Stimulated activated effector memory CD8-positive, alpha-beta T cell treated with anti-CD3 and anti-CD28 coated beads, Interleukin-12 subunit alpha, Interleukin-12 subunit beta, amount 100 ng/mL, for 72 hours (primary cell): ENCODE data around the gene BRMS1.
"Not testable (repeated sequence)": the region's sequence is repeated elsewhere in the genome, so short reads cannot be mapped to it uniquely, and the experiment has no call there.

Experiments used
- ATAC-seq: fragments of 150-1000 bp; cut with Tn5 transposase; 2 replicates; pipeline ENCODE4 v1.10.0; 2021
- DNase-seq, 2 donors: peaks; one replicate each; pipeline ENCODE4 v3.0.0; 2021 to 2022; ENCODE audit warnings: low spot score in 2 of 2
- H3K27ac Mint-ChIP-seq: one replicate; pipeline ENCODE4 v1.8.0; 2022; ENCODE audit warnings: mild to moderate bottlenecking, mixed read lengths
- H3K36me3 Mint-ChIP-seq: one replicate; pipeline ENCODE4 v1.8.0; 2022; ENCODE audit warnings: mild to moderate bottlenecking, mixed read lengths
- H3K4me1 Mint-ChIP-seq: one replicate; pipeline ENCODE4 v1.8.0; 2022; ENCODE audit warnings: mixed read lengths
- H3K4me3 Mint-ChIP-seq: one replicate; pipeline ENCODE4 v1.8.0; 2022; ENCODE audit warnings: mild to moderate bottlenecking, mixed read lengths
- H3K9me3 Mint-ChIP-seq: one replicate; pipeline ENCODE4 v1.8.0; 2022; ENCODE audit warnings: mixed read lengths

BRMS1 gene

DNA sequence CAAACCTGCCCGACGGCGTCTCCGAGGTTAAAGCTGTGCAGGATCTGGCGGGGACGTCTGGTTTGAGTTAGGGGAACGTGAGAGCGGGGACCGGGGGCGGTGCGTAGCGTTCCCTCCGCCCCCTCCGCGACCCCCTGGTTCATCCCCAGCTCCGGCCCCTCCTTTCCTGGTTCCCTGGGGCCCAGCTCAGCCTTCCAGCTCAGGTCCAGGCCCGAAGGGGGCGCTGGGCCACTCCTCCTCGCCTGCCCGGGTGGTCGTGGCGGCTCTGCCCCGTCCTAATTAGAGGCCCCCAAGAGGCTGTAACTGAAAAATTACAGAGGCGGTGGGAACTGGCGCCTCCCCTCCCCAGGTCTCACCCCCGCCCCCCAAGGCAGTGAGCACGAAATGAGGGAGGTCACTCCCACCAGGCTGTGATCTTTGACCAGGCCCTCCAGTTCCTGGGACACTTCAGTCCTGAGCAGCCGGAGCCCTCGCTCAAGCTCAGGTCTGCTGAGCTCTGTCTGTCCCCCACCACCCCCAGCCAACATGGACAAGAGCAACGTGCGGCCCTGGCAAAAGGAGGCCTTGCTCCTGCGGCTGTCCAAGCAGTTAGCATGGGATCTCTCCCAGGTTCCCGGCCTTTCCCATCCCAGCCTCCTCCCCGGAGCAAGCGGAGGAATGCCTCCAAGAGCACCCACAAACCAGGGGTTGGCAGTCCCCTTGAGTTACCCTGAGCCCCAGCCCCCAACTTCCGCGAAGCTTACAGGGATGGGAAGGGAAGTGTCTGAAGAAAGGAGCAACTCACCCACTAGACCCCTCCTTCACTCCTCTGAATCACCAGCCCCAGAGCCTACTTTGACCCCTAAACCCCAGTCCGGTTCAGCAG, 31.4 kb downstream of the BRMS1 start:
- DNase-seq (no peak), ATAC-seq (no peak)
- Mint-ChIP-seq H3K27ac (peak overlapping the region; percentile 96), H3K4me1 (peaks cover 51% of the 10 kb centered on the region), H3K4me3 (peak overlapping the region; percentile 88), H3K9me3 (no peaks in the 10 kb centered on the region), H3K36me3 (no peaks in the 10 kb centered on the region)

DNA sequence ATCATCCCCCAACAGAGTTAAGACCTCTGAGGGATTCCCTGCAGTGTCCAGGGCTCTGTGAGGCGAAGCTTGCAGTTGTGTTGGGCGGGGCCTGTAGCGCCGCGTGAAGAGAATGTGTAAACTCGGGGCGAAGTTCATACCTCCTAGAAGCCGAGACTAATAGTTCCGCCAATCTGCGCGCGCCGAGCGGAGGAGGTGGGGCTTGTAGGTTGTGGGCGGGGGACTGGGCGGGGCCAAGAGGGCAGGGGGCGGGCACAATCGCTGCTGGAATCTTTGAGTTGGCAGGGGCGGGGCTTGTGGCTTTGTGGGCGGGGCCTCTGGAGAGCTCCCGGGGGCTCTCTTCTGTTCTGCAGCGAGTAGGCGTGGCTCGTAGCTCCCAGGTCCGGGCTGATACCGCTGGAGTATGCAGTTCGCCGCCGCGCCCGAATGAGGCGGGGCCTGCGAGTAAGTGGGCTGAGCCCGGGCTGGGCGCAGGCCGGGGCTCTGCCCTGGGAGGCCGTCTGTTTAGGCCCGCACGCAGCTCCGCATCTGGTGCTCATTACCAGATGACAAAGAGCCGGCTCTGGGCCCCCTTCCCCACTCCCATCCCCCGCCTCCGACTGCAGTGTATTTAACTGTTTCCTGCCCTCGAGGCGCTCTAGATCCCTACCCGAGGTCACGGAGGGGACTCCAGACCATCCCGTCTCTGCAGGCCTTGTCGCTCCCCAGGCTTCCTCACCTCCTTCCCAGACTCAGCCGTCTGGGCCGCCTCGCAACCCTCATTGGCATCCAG, 32.2 kb downstream of the BRMS1 start:
- H3K4me3 Mint-ChIP-seq: peak overlapping the region; percentile 88
- H3K9me3 Mint-ChIP-seq: no peaks in the 10 kb centered on the region
- H3K27ac Mint-ChIP-seq: peak overlapping the region; percentile 96
- no peaks in the 10 kb centered on the region for H3K36me3 Mint-ChIP-seq
- ATAC-seq (peak; percentile 85), DNase-seq (peak; percentile 96 to 99)
- H3K4me1 Mint-ChIP-seq: peaks cover 43% of the 10 kb centered on the region

DNA sequence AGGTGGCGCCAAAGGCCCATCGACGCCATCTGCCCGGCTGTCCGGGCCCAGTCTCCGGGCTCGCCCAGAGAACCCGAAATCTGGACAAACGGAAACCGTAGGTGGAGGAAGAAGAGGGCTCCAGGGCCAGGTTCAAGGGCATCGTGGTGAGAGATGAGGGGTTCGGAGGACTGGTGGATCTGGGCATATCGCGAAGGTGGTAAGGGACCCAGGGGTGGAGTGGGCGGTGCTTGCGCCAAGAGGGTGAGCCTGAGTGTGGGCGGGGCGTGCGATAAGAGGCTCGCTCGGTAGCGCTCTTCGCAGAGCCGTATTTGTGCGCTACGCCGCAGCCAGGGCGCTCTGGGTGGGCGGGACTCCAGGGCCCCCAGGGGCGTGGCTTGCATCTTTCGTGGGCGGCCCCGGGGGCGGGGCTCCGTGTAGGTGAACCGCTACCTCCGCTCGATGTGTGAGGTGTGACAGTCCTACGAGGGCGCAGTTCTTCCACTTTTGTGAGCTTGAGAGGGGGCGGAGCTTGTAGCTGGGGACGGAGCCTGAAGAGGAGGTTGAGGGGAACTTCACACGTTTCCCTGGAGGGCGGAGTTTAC, 32.8 kb downstream of the BRMS1 start:
- ATAC-seq: peak; percentile 85
- Mint-ChIP-seq H3K36me3 (no peaks in the 10 kb centered on the region), H3K4me1 (peaks cover 36% of the 10 kb centered on the region), H3K4me3 (peak overlapping the region; percentile 88), H3K27ac (peak overlapping the region; percentile 96), H3K9me3 (no peaks in the 10 kb centered on the region)
- DNase-seq: peak; percentile 97

DNA sequence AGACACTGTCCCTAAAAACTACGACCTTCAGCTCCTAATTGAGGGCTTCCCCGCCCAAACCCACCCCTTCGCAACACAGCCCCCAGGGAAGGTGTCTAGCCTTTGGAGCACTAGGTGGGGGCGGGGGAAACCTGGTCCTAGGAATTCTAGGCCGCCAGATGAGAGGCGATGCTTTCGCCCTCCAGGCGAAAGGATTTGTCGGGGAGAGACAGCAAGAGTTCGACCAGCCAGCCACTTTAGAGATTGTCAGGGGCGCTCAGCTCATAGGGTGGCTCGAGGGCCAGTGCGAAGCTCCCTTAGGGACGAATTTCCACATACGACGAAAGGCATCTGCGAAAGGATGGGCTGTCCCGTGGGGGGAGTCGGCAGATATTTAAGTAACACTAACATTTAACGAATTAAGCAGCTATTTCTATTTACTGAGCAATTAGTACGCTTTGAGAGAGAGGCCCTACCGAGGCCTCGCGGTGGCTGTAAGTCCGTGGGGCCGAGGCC, 33.4 kb downstream of the BRMS1 start:
- ATAC-seq: no peak
- peaks cover 36% of the 10 kb centered on the region for H3K4me1 Mint-ChIP-seq
- H3K27ac Mint-ChIP-seq: peak overlapping the region; percentile 96
- H3K4me3 Mint-ChIP-seq: peak overlapping the region; percentile 88
- H3K36me3 Mint-ChIP-seq: no peaks in the 10 kb centered on the region
- H3K9me3 Mint-ChIP-seq: no peaks in the 10 kb centered on the region
- DNase-seq: no peak

DNA sequence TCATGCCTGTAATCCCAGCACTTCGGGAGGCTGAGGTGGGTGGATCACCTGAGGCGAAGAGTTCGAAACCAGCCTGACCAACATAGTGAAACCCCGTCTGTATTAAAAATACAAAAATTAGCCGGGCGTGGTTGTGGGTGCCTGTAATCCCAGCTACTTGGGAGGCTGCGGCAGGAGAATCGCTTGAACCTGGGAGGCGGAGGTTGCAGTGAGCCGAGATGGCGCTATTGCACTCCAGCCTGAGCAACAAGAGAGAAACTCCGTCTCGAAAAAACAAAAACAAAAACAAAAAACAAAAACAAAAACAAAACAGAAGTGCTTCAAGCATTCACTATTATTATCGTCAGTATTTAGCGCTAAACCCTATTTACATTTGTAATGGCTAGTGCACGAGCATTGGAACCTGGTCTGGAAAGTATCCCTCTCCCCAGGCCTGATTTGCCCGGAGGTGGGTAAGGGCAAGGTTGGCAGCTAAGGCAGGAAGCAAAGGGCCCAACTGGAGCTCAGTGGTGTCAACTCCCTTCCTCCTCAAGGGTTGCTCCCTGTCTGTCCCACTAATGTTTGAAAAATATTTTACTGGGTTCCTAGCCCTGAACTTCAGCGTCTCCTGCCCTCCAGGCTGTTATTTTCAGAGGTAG, 34.0 kb downstream of the BRMS1 start:
- H3K36me3 Mint-ChIP-seq, H3K27ac Mint-ChIP-seq: not testable (repeated sequence)

DNA sequence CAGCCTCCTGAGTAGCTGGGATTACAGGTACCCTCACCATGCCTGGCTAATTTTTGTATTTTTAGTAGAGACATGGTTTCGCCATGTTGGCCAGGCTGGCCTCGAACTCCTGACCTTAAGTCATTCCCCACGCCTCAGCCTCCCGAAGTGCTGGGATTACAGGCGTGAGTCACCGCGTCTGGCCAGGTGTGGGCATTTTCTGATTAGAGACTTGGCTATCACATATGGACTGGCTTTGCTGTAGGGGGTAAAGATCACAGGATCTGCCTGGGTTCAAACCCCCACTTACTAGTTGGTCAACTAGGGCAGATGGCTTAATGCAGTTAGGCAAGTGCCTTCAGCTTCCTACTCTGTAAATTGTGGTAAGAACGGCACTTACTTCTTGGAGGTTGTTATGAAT, 34.6 kb downstream of the BRMS1 start:
- Mint-ChIP-seq H3K4me1 (peaks cover 27% of the 10 kb centered on the region), H3K9me3 (no peaks in the 10 kb centered on the region), H3K4me3 (no peak overlapping the region), H3K27ac (no peak overlapping the region), H3K36me3 (no peaks in the 10 kb centered on the region)
- DNase-seq (no peak), ATAC-seq (no peak)

More for the DNA sequence above, 34.0 kb downstream of the BRMS1 start:
- not testable (repeated sequence) for DNase-seq, H3K9me3 Mint-ChIP-seq, ATAC-seq
- peaks cover 33% of the 10 kb centered on the region for H3K4me1 Mint-ChIP-seq
- H3K4me3 Mint-ChIP-seq: peak overlapping the region; percentile 88

DNA sequence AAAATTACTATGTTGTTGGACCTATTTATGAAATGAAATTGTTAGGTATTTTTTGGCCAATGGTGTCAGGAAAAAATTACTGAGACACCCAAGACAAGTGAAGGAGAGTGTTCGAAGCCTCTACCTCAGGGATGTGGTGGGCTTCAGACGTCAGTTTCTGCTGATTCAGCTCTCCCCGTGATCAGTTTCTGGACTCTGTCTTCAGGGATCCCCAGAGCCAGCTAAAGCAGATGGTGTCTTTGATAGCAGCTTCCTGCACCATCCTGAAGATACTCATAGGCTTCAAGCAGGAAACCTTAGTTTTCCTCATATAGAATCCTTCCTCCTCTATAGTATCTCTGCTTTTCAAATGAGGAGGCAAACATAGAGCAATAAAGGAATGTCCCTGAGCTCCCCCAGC, 35.4 kb downstream of the BRMS1 start:
- DNase-seq (no peak), ATAC-seq (no peak)
- no peak overlapping the region for H3K27ac Mint-ChIP-seq
- no peak overlapping the region for H3K4me3 Mint-ChIP-seq
- H3K9me3 Mint-ChIP-seq: no peaks in the 10 kb centered on the region
- peaks cover 20% of the 10 kb centered on the region for H3K4me1 Mint-ChIP-seq
- no peaks in the 10 kb centered on the region for H3K36me3 Mint-ChIP-seq

DNA sequence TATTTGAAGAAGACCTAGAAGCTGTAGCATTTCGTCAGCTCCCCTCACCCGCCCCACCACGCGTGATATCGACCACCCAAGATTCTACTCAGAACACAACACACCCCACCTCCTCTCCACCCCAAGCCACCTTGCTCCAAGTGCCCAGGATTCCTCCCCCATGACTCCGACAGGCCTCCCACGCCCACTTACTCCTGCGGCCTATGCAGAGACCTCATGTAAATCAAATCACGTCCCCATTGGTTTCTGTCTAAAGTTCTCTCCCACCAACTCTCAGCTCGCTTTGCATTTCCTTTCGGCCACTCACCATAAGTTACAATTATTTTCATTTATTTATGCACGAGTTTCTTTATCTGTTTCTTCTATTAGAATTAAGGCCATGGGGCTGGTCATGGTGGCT, 42.2 kb downstream of the BRMS1 start:
- no peak for DNase-seq
- Mint-ChIP-seq H3K4me1 (no peaks in the 10 kb centered on the region), H3K36me3 (no peaks in the 10 kb centered on the region), H3K9me3 (no peaks in the 10 kb centered on the region), H3K4me3 (no peak overlapping the region), H3K27ac (no peak overlapping the region)
- no peak for ATAC-seq

DNA sequence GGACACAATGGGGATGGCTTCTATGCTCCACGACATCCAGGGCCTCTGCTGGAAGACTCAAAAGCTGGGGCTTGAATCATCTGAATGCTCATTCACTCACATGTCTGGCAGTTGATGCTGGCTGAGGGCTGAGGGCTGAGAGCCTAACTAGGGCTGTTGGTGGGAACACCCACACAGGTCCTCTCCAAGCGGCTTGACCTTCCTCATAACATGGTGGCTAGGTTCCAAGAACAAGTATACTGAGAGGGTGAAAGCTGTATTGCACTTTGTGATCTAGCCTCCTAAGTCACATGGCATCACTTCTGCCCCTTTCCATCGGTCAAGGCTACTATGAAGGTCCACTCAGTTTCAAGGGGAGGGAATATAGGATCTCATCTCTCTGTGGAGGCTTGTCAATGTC, 45.7 kb downstream of the BRMS1 start:
- Mint-ChIP-seq H3K27ac (no peak overlapping the region), H3K4me1 (no peaks in the 10 kb centered on the region), H3K4me3 (no peak overlapping the region), H3K36me3 (no peaks in the 10 kb centered on the region), H3K9me3 (no peaks in the 10 kb centered on the region)
- DNase-seq (no peak), ATAC-seq (no peak)

DNA sequence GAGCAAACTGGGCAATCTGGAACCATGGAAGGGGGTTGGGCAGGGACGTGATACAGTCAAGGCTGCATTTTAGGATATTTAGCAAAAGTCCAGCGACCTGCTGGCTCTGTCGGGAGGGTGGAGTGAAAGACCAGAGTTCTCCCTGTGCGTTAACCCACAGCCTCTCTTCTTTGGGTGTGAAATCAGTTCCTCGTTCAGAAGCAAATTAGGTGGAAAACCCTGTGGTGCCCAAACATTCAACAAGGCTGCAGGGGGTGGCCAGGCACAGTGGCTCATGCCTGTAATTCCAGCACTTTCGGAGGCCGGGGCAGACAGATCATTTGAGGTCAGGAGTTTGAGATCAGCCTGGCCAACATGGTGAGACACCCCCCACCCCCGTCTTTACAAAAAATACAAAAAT, 47.3 kb downstream of the BRMS1 start:
- DNase-seq (no peak), ATAC-seq (no peak)
- H3K27ac Mint-ChIP-seq: no peak overlapping the region
- H3K36me3 Mint-ChIP-seq: no peaks in the 10 kb centered on the region
- peaks cover 9% of the 10 kb centered on the region for H3K4me1 Mint-ChIP-seq
- H3K4me3 Mint-ChIP-seq: no peak overlapping the region
- no peaks in the 10 kb centered on the region for H3K9me3 Mint-ChIP-seq

DNA sequence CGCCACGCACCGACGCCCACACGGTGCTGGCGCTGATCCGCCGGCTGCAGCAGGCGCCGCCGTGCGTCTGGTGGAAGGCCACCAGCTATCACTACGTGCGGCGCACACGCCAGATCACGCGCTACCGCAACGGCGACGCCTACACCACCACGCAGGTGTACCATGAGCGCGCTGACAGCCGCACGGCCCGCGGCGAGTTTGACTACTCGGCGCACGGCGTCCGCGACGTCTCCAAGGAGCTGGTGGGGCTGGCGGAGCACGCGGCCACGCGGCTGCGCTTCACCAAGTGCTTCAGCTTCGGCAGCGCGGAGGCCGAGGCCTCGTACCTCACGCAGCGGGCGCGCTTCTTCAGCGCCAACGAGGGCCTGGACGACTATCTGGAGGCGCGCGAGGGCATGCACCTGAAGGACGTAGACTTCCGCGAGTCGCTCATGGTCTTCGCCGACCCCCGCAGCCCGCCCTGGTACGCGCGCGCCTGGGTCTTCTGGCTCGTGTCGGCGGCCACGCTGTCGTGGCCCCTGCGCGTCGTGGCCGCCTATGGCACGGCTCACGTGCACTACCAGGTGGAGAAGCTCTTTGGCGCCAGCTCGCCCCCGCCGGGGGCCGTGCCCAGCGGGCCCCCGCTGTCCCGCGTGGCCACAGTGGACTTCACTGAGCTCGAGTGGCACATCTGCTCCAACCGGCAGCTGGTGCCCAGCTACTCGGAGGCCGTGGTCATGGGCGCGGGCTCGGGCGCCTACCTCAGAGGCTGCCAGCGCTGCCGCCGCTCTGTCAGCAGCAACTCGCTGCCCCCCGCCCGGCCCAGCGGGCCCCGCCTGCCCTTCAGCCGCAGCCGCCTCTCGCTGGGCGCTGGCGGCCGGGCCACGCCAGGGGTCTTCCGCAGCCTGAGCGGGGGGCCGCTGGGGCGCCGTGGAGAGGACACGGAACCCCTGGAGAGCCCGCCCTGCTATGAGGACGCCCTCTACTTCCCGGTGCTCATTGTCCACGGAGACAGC, 50.0 kb downstream of the BRMS1 start:
- peaks cover 26% of the 10 kb centered on the region for H3K4me1 Mint-ChIP-seq
- no peaks in the 10 kb centered on the region for H3K9me3 Mint-ChIP-seq
- ATAC-seq: no peak
- no peak overlapping the region for H3K4me3 Mint-ChIP-seq
- H3K36me3 Mint-ChIP-seq: no peaks in the 10 kb centered on the region
- H3K27ac Mint-ChIP-seq: no peak overlapping the region
- no peak for DNase-seq

DNA sequence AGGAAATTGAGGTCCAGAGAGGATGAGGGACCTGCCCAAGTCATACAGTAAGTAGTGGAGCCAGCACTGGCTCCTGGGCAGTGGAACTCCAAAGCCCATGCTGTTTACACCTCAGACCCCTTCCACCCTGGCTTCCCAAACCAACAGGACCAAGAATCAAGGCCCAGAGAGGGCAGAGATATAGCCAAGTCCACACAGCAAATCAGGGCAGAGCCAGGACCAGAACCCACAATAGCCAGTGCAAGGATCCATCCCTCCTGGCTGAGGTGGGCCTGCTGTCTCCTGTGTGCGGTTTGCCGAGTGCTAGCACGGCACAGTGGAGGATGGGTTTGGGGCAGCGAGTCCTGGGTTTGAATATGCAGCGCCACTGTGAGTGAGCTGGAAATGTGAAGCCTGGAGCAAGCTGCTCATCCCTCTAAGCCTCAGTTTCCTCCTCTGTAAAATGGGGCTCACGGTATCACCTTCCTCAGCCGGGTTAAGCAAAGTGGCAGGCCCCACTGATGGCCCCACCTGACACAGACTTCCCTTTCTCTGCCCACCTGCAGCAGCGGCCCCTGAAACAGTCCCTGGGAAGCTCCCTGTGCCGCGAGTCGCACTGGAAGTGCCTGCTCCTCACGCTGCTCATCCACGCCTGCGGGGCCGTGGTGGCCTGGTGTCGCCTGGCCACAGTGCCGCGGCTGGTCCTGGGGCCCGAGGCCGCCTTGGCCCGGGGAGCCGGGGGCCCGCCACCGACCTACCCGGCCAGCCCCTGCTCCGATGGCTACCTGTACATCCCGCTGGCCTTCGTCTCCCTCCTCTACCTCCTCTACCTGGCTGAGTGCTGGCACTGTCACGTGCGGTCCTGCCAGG, 50.9 kb downstream of the BRMS1 start:
- no peaks in the 10 kb centered on the region for H3K9me3 Mint-ChIP-seq
- H3K4me3 Mint-ChIP-seq: no peak overlapping the region

DNA sequence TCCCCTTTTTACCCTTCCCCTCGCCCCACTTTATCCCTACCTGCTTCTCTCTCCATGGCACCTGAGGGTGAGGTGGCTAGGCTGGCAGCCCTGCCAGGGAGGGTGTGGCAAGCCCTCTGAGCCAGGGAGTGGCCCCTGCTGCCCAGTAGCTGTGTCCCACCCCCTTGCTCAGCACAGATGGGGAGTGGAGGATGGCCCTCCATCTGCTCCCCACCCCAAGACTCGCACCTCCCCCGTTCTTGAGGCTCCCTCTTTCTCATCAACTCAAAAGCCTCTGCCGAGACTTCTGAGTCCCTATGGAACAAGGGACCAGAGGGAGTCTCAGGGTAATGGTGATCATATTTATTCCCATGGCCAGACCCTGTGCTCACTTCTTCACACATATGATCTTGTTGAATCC, 51.6 kb downstream of the BRMS1 start:
- Mint-ChIP-seq H3K4me3 (peak overlapping the region; percentile 35), H3K9me3 (no peaks in the 10 kb centered on the region), H3K4me1 (peaks cover 39% of the 10 kb centered on the region), H3K27ac (no peak overlapping the region), H3K36me3 (peaks cover 14% of the 10 kb centered on the region)
- ATAC-seq (no peak), DNase-seq (no peak)

More for the DNA sequence above, 50.9 kb downstream of the BRMS1 start:
- peaks cover 8% of the 10 kb centered on the region for H3K36me3 Mint-ChIP-seq
- no peak overlapping the region for H3K27ac Mint-ChIP-seq
- ATAC-seq (no peak), DNase-seq (no peak)
- H3K4me1 Mint-ChIP-seq: peaks cover 35% of the 10 kb centered on the region
